ENCODE measurements around the gene LILRB5. TPM values are rescaled to one million over a fixed set of nuclear protein-coding genes. Genes with fewer than 3 reads are reported as not detected.

Gene LILRB5
- 0.07 TPM in 1 of 2 replicates, not detected in the other for total RNA-seq

GRCh38 chr19:54257116-54257480 is at the start of gene LILRB5:
TSS of gene LILRB5 (minus strand) at chr19:54257273. CDS start at chr19:54257193, 80 bp downstream.

GRCh38 chr19:54281007-54281728 is 24.1 kb upstream of the LILRB5 start, which contains the start of gene LILRB2:
TSS of gene LILRB2 (minus strand) at chr19:54281110. CDS start at chr19:54280496, 614 bp downstream.

GRCh38 chr19:54242646-54243045 is 14.4 kb downstream of the LILRB5 start, which contains the start of gene LILRA6:
TSS of gene LILRA6 (minus strand) at chr19:54242790.

GRCh38 chr19:54222474-54223276 is 34.4 kb downstream of the LILRB5 start, which contains the start of gene LILRB3:
TSS of gene LILRB3 (minus strand) at chr19:54223007. CDS start at chr19:54222976, 31 bp downstream.

Small RNA genes lying within 50 kb of the gene (small RNA-seq; reads per million reads assigned to genes)
- not detected for gene AC245884.12
- gene MIR4752: not detected
- not detected for gene RNU6-1307P

Other genes with a start within 250 kb of the LILRB5 start
- gene VSTM1, start 193.4 kb downstream of the LILRB5 start, total RNA-seq: not detected in 2 replicates
- not detected in 2 replicates for gene TARM1, start 175.9 kb downstream of the LILRB5 start, total RNA-seq
- not detected in 2 replicates for gene OSCAR, start 156.5 kb downstream of the LILRB5 start, total RNA-seq
- 8.1 and 11.6 TPM in 2 replicates for gene NDUFA3, start 154.4 kb downstream of the LILRB5 start, total RNA-seq
- 15.9 and 19.7 TPM in 2 replicates for gene TFPT, start 141.6 kb downstream of the LILRB5 start, total RNA-seq
- gene PRPF31, start 141.5 kb downstream of the LILRB5 start, total RNA-seq: 51.3 and 64.7 TPM in 2 replicates
- 15.2 and 19.6 TPM in 2 replicates for gene CNOT3, start 119.5 kb downstream of the LILRB5 start, total RNA-seq
- 4.9 and 5.1 TPM in 2 replicates for gene LENG1, start 97.6 kb downstream of the LILRB5 start, total RNA-seq
- 0.53 TPM in 1 of 2 replicates, not detected in the other for gene TMC4, start 84.1 kb downstream of the LILRB5 start, total RNA-seq
- gene MBOAT7, start 67.7 kb downstream of the LILRB5 start, total RNA-seq: 64.0 and 112 TPM in 2 replicates
- 47.6 and 60.0 TPM in 2 replicates for gene TSEN34, start 66.0 kb downstream of the LILRB5 start, total RNA-seq
- gene RPS9, start 56.4 kb downstream of the LILRB5 start, total RNA-seq: 1,424 and 1,587 TPM in 2 replicates
- gene LILRB3, start 34.3 kb downstream of the LILRB5 start, total RNA-seq: not detected in 2 replicates
- not detected in 2 replicates for gene LILRA6, start 14.5 kb downstream of the LILRB5 start, total RNA-seq
- not detected in 2 replicates for gene LILRB2, start 23.8 kb upstream of the LILRB5 start, total RNA-seq
- gene LILRA5, start 55.9 kb upstream of the LILRB5 start, total RNA-seq: not detected in 2 replicates
- gene LILRA4, start 81.9 kb upstream of the LILRB5 start, total RNA-seq: not detected in 2 replicates
- gene LAIR1, start 107.7 kb upstream of the LILRB5 start, total RNA-seq: not detected in 2 replicates
- gene TTYH1, start 158.2 kb upstream of the LILRB5 start, total RNA-seq: not detected in 2 replicates
- 46.4 and 74.3 TPM in 2 replicates for gene LENG8, start 191.9 kb upstream of the LILRB5 start, total RNA-seq
- 3.6 TPM in 2 replicates for gene LENG9, start 206.5 kb upstream of the LILRB5 start, total RNA-seq
- gene CDC42EP5, start 216.0 kb upstream of the LILRB5 start, total RNA-seq: 27.1 and 27.4 TPM in 2 replicates
- not detected in 2 replicates for gene LAIR2, start 245.6 kb upstream of the LILRB5 start, total RNA-seq

All from thoracic aorta endothelial cell (primary cell).